B cell (primary cell): ENCODE measurements around the gene ERC1. TPM values are rescaled to one million over a fixed set of nuclear protein-coding genes. Genes with fewer than 3 reads are reported as not detected.

Source experiments
- ATAC-seq: fragments of 200-7000 bp; cut with Tn5 transposase; one replicate; pipeline ENCODE4 v1.10.0; 2021; ENCODE audit warnings: low read depth, mild to moderate bottlenecking, moderate number of reproducible peaks, moderate library complexity
- CTCF ChIA-PET: fragments of 350-600 bp; sonication (Branson Sonifier 250); formaldehyde crosslinking; loops from one replicate; lab custom pipeline; 2021; ENCODE audit warnings: antibody characterized with exemption, inconsistent platforms; lab: Charles Lee
- POLR2A ChIA-PET: fragments of 350-600 bp; sonication (Branson Sonifier 250); formaldehyde crosslinking; loops from one replicate; lab custom pipeline; 2021; ENCODE audit warnings: antibody characterized with exemption; lab: Charles Lee
- DNase-seq: peaks from one replicate; pipeline ENCODE4 v3.0.0; 2013
- H2AFZ ChIP-seq: 2 replicates; pipeline ENCODE4 v1.6.1; 2012; ENCODE audit warnings: mild to moderate bottlenecking, low read depth, low read length; ENCODE audit not compliant: insufficient read depth, poor library complexity, severe bottlenecking
- H3K27ac ChIP-seq, 2 donors: 1 replicate in 1 of 2; 2 replicates in 1 of 2; pipeline ENCODE4 v1.5.1; 2012 to 2013; ENCODE audit warnings: low read length in 2 of 2, mild to moderate bottlenecking in 2 of 2, moderate library complexity in 1 of 2
- H3K27me3 ChIP-seq, 4 experiments: fragments of 200-600 bp in 1 of 4; sonication (generic) in 1 of 4; replicated peaks in 1 of 4; 1 replicate in 2 of 4; 2 replicates in 2 of 4; pipeline versions ENCODE4 v1.6.1 to v1.7.0; 2013 to 2016; ENCODE audit warnings: low read length in 3 of 4, mild to moderate bottlenecking in 2 of 4, mixed read lengths in 1 of 4, moderate library complexity in 1 of 4; ENCODE audit not compliant: insufficient read depth in 4 of 4, control insufficient read depth in 3 of 4; ENCODE audit errors: control extremely low read depth in 1 of 4
- H3K36me3 ChIP-seq, 2 experiments: replicated peaks in 1 of 2; 1 replicate in 1 of 2; 2 replicates in 1 of 2; pipeline versions ENCODE4 v1.6.1 to v1.7.1; 2013; ENCODE audit warnings: low read length in 1 of 2; ENCODE audit not compliant: insufficient read depth in 2 of 2, control insufficient read depth in 1 of 2; ENCODE audit errors: control extremely low read depth in 1 of 2, extremely low read depth in 1 of 2
- H3K4me1 ChIP-seq, 2 donors: fragments of 200-600 bp in 1 of 2; sonication (generic) in 1 of 2; 1 replicate in 1 of 2; 2 replicates in 1 of 2; pipeline versions ENCODE4 v1.5.1 to v1.6.1; 2013 to 2017; ENCODE audit warnings: low read length in 2 of 2; ENCODE audit not compliant: control insufficient read depth in 2 of 2, insufficient read depth in 2 of 2
- H3K4me2 ChIP-seq: replicated peaks from 2 replicates; pipeline ENCODE3; 2012; ENCODE audit warnings: mild to moderate bottlenecking, low read depth, low read length; ENCODE audit not compliant: poor library complexity, severe bottlenecking
- H3K4me3 ChIP-seq, 5 experiments: fragments of 200-600 bp in 1 of 5; sonication (generic) in 1 of 5; 1 replicate in 3 of 5; 2 replicates in 2 of 5; pipeline versions ENCODE4 v1.5.1 to v1.7.0; 2011 to 2016; ENCODE audit warnings: low read length in 4 of 5, mild to moderate bottlenecking in 4 of 5, low read depth in 2 of 5, control low read depth in 1 of 5, moderate library complexity in 1 of 5; ENCODE audit not compliant: insufficient read depth in 1 of 5; ENCODE audit errors: control extremely low read depth in 1 of 5, extremely low read depth in 1 of 5
- H3K79me2 ChIP-seq: fragments of 200-600 bp; sonication (generic); one replicate; pipeline ENCODE4 v1.6.0; 2016; ENCODE audit warnings: low read length; ENCODE audit not compliant: control insufficient read depth, insufficient read depth
- H3K9ac ChIP-seq: fragments of 200-600 bp; sonication (generic); 2 replicates; pipeline ENCODE4 v1.6.1; 2017; ENCODE audit warnings: mild to moderate bottlenecking, low read length, moderate library complexity
- H3K9me3 ChIP-seq, 3 donors: one replicate each; pipeline versions ENCODE4 v1.6.1 to v1.7.1; 2013; ENCODE audit warnings: low read length in 2 of 3; ENCODE audit not compliant: control insufficient read depth in 2 of 3, insufficient read depth in 1 of 3; ENCODE audit errors: control extremely low read depth in 1 of 3
- H4K20me1 ChIP-seq: 2 replicates; pipeline ENCODE4 v1.6.0; 2012; ENCODE audit warnings: mild to moderate bottlenecking, low read length; ENCODE audit not compliant: insufficient read depth, control insufficient read depth, poor library complexity, severe bottlenecking
- H3K27ac Mint-ChIP-seq: one replicate; pipeline ENCODE4 v1.8.0; 2021; ENCODE audit warnings: mixed read lengths
- H3K27me3 Mint-ChIP-seq: one replicate; pipeline ENCODE4 v1.8.0; 2021; ENCODE audit warnings: mixed read lengths
- H3K4me1 Mint-ChIP-seq: one replicate; pipeline ENCODE4 v1.8.0; 2021; ENCODE audit warnings: mixed read lengths
- H3K4me3 Mint-ChIP-seq: one replicate; pipeline ENCODE4 v1.8.0; 2021; ENCODE audit warnings: mixed read lengths
- H3K9me3 Mint-ChIP-seq: one replicate; pipeline ENCODE4 v1.8.0; 2022; ENCODE audit warnings: mixed read lengths; ENCODE audit not compliant: insufficient read depth
- CTCF ChIP-seq: fragments of 200-600 bp; IDR thresholded peaks from one replicate; pipeline ENCODE4 v1.8.0; 2022; ENCODE audit warnings: antibody characterized with exemption, mild to moderate bottlenecking
- EZH2 ChIP-seq: IDR thresholded peaks from 2 replicates; pipeline ENCODE4 v1.6.1; 2012; ENCODE audit warnings: borderline replicate concordance, low read depth, mild to moderate bottlenecking, moderate library complexity, low read length; ENCODE audit not compliant: insufficient read depth, poor library complexity, severe bottlenecking
- WGBS: methylation state at CpG from one replicate; pipeline ENCODE4 v1.1.5; 2013; ENCODE audit warnings: missing lambda C conversion rate; ENCODE audit not compliant: insufficient coverage; 5-methylcytosine and 5-hydroxymethylcytosine counted together
- intact Hi-C: fragments of 100-400 bp; cut with micrococcal nuclease; formaldehyde crosslinking; loops from one replicate; pipeline ENCODE4 v1.10.0; 2022
- polyA plus RNA-seq: library from polyadenylated mRNA; depleted of rRNA; stranded (reverse); fragments of >200 nt; gene quantifications from 2 replicates; pipeline ENCODE4 v1.2.3, GENCODE V29; 2012
- total RNA-seq, 2 donors: library from RNA; stranded (reverse); fragments of 120-200 nt in 1 of 2; gene quantifications; 1 replicate in 1 of 2; 2 replicates in 1 of 2; pipeline versions ENCODE4 v1.2.3 to v1.2.4, GENCODE V29; 2013 to 2022

The ERC1 gene
- total and polyA plus RNA-seq, 2 donors (not counting 1 experiment from before 2014, with no cell fraction given) = 4.0 to 77.6 TPM

GRCh38 chr12:1130164-1130563 lies 139.1 kb downstream of the ERC1 start:
- intact Hi-C loops = no loop called here
- Histone ChIP-seq H3K27ac (peak overlapping the region in 1 of 2 donors; percentile 14), H3K9ac (no peak overlapping the region), H2AFZ (no peak overlapping the region), H4K20me1 (no peaks in the 10 kb centered on the region), H3K27me3 (no peaks in the 10 kb centered on the region), H3K36me3 (peaks cover 0 to 4% of the 10 kb centered on the region in 2 experiments), H3K9me3 (no peaks in the 10 kb centered on the region), H3K4me2 (no peak overlapping the region), H3K79me2 (no peaks in the 10 kb centered on the region), H3K4me3 (no peak overlapping the region), H3K4me1 (no peaks in the 10 kb centered on the region)
- TF ChIP-seq EZH2 = no peak
- no peak for TF ChIP-seq CTCF
- ATAC-seq = no peak
- 85% methylated on average over 3 of the region's 3 CpGs for WGBS
- no peaks in the 10 kb centered on the region for H3K4me1 Mint-ChIP-seq
- no peak overlapping the region for H3K27ac Mint-ChIP-seq
- H3K27me3 Mint-ChIP-seq = no peaks in the 10 kb centered on the region
- no peaks in the 10 kb centered on the region for H3K9me3 Mint-ChIP-seq
- H3K4me3 Mint-ChIP-seq = no peak overlapping the region
- no peak for DNase-seq
- CTCF ChIA-PET = interaction anchor here (1.9 kb wide), 2 partner anchors 12 to 16 kb away, joined by 5 to 9 read pairs; no protein-coding TSS in a partner anchor
- POLR2A ChIA-PET = interaction anchor here (0.5 kb wide), 1 partner anchor 794 kb away, joined by 4 read pairs; no protein-coding TSS in a partner anchor

- DNase-seq (no peak), ATAC-seq (no peak)
- H3K27ac Mint-ChIP-seq = no peak overlapping the region
- intact Hi-C loops = no loop called here
- H3K27me3 Mint-ChIP-seq = no peaks in the 10 kb centered on the region
- Histone ChIP-seq H3K4me2 (no peak overlapping the region), H3K4me3 (no peak overlapping the region), H3K4me1 (no peaks in the 10 kb centered on the region), H3K9me3 (no peaks in the 10 kb centered on the region), H3K9ac (no peak overlapping the region), H3K79me2 (no peaks in the 10 kb centered on the region), H3K36me3 (peaks cover 0 to 4% of the 10 kb centered on the region in 2 experiments), H3K27me3 (no peaks in the 10 kb centered on the region), H2AFZ (no peak overlapping the region), H4K20me1 (no peaks in the 10 kb centered on the region), H3K27ac (no peak overlapping the region)
- CTCF ChIA-PET = interaction anchor here (1.9 kb wide), 1 partner anchor 12 kb away, joined by 9 read pairs; no protein-coding TSS in a partner anchor
- no peaks in the 10 kb centered on the region for H3K9me3 Mint-ChIP-seq
- TF ChIP-seq EZH2 (no peak), CTCF (no peak)
- POLR2A ChIA-PET = interaction anchor here (0.6 kb wide), 1 partner anchor 19 kb away, joined by 3 read pairs; no protein-coding TSS in a partner anchor
- no peak overlapping the region for H3K4me3 Mint-ChIP-seq
- WGBS = 100% methylated on average over 1 of the region's 4 CpGs
- no peaks in the 10 kb centered on the region for H3K4me1 Mint-ChIP-seq
These were observed 139.5 kb downstream of the ERC1 start for GRCh38 chr12:1130571-1130970.
